SK-N-SH treated with all-trans-retinoic acid at 6 μM for 48 hours (cell line): Measurements from ENCODE around the gene LILRA1.
"Not testable (repeated sequence)": the region's sequence is repeated elsewhere in the genome, so short reads cannot be mapped to it uniquely, and the experiment has no call there.

Experiments
- ATAC-seq: fragments of 200-7000 bp; cut with Tn5 transposase; 3 replicates; pipeline ENCODE4 v1.9.1; 2020; ENCODE audit warnings: mild to moderate bottlenecking, moderate library complexity
- ARNTL ChIP-seq: fragments of 450-650 bp; formaldehyde crosslinking; IDR thresholded peaks from 2 replicates; pipeline ENCODE4 v1.5.0; 2020; ENCODE audit warnings: low read depth, mild to moderate bottlenecking, moderate library complexity, borderline replicate concordance
- CREB5 ChIP-seq: fragments of 250-450 bp; sonication (Bioruptor Pico); IDR thresholded peaks from 2 replicates; pipeline ENCODE4 v1.5.1; 2020; ENCODE audit warnings: low read depth, mild to moderate bottlenecking, moderate library complexity
- CSDC2 ChIP-seq: fragments of 250-450 bp; sonication (Bioruptor Pico); IDR thresholded peaks from 2 replicates; pipeline ENCODE4 v1.5.0; 2020; ENCODE audit warnings: mild to moderate bottlenecking, moderate library complexity
- CSRNP3 ChIP-seq: fragments of 250-450 bp; sonication (Bioruptor Pico); IDR thresholded peaks from 2 replicates; pipeline ENCODE4 v1.5.1; 2021; ENCODE audit warnings: mild to moderate bottlenecking, moderate library complexity
- ESRRG ChIP-seq: fragments of 250-450 bp; sonication (Bioruptor Pico); IDR thresholded peaks from 2 replicates; pipeline ENCODE4 v1.6.1; 2021; ENCODE audit warnings: mild to moderate bottlenecking
- GLIS3 ChIP-seq: fragments of 250-450 bp; sonication (Bioruptor Pico); IDR thresholded peaks from 2 replicates; pipeline ENCODE4 v1.5.0; 2020; ENCODE audit warnings: mild to moderate bottlenecking, moderate library complexity
- OSR1 ChIP-seq: fragments of 250-450 bp; sonication (Bioruptor Pico); IDR thresholded peaks from 2 replicates; pipeline ENCODE4 v1.8.0; 2022; ENCODE audit warnings: moderate library complexity, mild to moderate bottlenecking, inconsistent platforms
- POU6F1 ChIP-seq: fragments of 250-450 bp; sonication (Bioruptor Pico); IDR thresholded peaks from 2 replicates; pipeline ENCODE4 v1.8.0; 2021; ENCODE audit warnings: low read depth, mild to moderate bottlenecking, moderate library complexity, borderline replicate concordance
- PPARA ChIP-seq: fragments of 250-450 bp; sonication (Bioruptor Pico); IDR thresholded peaks from 2 replicates; pipeline ENCODE4 v1.5.0; 2020; ENCODE audit warnings: mild to moderate bottlenecking, borderline replicate concordance
- TCF4 ChIP-seq: fragments of 250-450 bp; sonication (Bioruptor Pico); IDR thresholded peaks from 2 replicates; pipeline ENCODE4 v1.8.0; 2021; ENCODE audit warnings: mild to moderate bottlenecking, moderate library complexity, borderline replicate concordance
- TOX ChIP-seq: fragments of 250-450 bp; sonication (Bioruptor Pico); IDR thresholded peaks from 2 replicates; pipeline ENCODE4 v1.8.0; 2021; ENCODE audit warnings: mild to moderate bottlenecking, moderate library complexity, borderline replicate concordance
- ZC3H10 ChIP-seq: fragments of 250-450 bp; sonication (Bioruptor Pico); IDR thresholded peaks from 2 replicates; pipeline ENCODE4 v1.5.1; 2021; ENCODE audit warnings: mild to moderate bottlenecking, moderate library complexity
- ZFP3 ChIP-seq: fragments of 250-450 bp; sonication (Bioruptor Pico); IDR thresholded peaks from 2 replicates; pipeline ENCODE4 v1.5.0; 2020; ENCODE audit warnings: mild to moderate bottlenecking, moderate library complexity
- ZNF565 ChIP-seq: fragments of 450-650 bp; formaldehyde crosslinking; conservative IDR thresholded peaks from 2 replicates; pipeline ENCODE4 v1.5.0; 2020; ENCODE audit warnings: low read depth, mild to moderate bottlenecking, moderate library complexity
- ZNF70 ChIP-seq: fragments of 450-650 bp; formaldehyde crosslinking; IDR thresholded peaks from 2 replicates; pipeline ENCODE4 v1.5.0; 2020; ENCODE audit warnings: mild to moderate bottlenecking, moderate library complexity
- ZNF8 ChIP-seq: fragments of 450-650 bp; formaldehyde crosslinking; IDR thresholded peaks from 2 replicates; pipeline ENCODE4 v1.5.0; 2020; ENCODE audit warnings: mild to moderate bottlenecking, moderate library complexity
- TF ChIP-seq, protein P1 (sequence below): fragments of 250-450 bp; sonication (Bioruptor Pico); IDR thresholded peaks from 2 replicates; pipeline ENCODE4 v1.8.0; 2020; ENCODE audit warnings: mild to moderate bottlenecking, moderate library complexity, borderline replicate concordance

The LILRA1 gene

DNA sequence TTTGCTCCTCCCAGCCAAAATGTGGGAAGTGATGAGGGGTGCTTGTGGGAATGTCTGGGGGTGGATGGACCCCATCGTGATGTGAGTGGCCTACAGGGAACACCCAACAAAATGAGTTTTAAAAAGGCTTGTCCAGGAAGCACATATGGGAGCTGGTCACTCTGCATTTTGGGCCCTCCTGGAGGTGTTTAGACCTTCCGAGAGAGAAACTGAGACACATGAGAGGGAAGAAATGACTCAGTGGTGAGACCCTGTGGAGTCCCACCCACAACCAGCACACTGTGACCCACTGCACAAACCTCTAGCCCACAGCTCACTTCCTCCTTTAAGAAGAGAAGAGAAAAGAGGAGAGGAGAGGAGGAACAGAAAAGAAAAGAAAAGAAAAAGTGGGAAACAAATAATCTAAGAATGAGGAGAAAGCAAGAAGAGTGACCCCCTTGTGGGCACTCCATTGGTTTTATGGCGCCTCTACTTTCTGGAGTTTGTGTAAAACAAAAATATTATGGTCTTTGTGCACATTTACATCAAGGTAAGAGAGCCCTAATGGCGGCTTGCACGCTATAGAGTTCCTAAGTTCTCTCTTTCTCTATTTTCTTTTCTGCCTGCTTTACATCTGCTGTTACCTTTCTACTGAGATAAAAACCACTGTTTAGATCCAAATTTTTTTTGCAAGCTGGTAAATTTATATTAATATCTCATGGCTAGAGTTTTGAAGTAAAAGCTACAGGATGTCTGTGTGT is 23.6 kb downstream of the LILRA1 start (continued):
- TF ChIP-seq ZFP3 (CRISPR knock-in tag): no peak

DNA sequence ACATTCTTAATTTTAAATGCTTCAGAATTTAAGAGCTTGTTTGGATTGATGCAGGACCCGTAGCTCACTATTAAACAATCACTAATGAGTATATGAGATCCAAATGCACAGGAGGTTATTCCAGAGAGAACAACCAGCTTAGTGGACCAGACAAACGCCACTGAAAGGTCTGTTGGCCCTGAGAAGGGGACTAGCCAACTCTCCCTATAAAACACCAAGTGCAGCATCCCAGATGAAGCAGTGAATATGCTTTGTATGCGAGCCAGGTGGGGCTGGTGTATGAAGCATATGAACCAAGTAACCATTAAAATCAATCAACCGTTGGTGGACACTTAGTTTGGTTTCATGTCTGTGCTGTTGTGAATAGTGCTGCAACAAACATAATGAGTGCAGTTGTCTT is 27.0 kb downstream of the LILRA1 start:
- TF ChIP-seq ZNF8 (CRISPR knock-in tag) (no peak), ZC3H10 (CRISPR knock-in tag) (no peak), CSRNP3 (CRISPR knock-in tag) (no peak), CSDC2 (no peak), OSR1 (CRISPR knock-in tag) (no peak), GLIS3 (no peak), ZNF70 (no peak), ZFP3 (CRISPR knock-in tag) (no peak)
- TF ChIP-seq, protein P1, sequence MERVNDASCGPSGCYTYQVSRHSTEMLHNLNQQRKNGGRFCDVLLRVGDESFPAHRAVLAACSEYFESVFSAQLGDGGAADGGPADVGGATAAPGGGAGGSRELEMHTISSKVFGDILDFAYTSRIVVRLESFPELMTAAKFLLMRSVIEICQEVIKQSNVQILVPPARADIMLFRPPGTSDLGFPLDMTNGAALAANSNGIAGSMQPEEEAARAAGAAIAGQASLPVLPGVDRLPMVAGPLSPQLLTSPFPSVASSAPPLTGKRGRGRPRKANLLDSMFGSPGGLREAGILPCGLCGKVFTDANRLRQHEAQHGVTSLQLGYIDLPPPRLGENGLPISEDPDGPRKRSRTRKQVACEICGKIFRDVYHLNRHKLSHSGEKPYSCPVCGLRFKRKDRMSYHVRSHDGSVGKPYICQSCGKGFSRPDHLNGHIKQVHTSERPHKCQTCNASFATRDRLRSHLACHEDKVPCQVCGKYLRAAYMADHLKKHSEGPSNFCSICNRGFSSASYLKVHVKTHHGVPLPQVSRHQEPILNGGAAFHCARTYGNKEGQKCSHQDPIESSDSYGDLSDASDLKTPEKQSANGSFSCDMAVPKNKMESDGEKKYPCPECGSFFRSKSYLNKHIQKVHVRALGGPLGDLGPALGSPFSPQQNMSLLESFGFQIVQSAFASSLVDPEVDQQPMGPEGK: no peak
- TF ChIP-seq, all 23 proteins: peak for 0
- no peak for ATAC-seq

DNA sequence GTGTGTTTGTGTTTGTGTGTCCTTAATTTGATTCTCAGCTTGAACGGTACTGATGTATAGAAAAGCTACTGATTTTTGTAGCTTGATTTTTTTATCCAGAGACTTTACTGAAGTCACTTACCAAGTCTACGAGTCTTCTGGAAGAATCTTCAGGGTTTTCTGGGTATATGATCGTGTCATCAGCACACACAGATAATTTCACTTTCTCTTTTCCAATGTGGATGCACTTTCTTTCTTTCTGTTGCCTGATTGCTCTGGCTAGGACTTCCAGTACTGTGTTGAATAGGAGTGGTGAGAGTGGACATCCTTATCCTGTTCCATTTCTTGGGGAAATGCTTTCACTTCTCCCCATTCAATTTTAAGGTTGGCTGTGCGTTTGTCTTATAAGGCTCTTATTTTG is 29.0 kb downstream of the LILRA1 start:
- TF ChIP-seq, protein P1: no peak
- TF ChIP-seq ZNF70 (no peak), ESRRG (no peak), CSDC2 (no peak), ZFP3 (CRISPR knock-in tag) (no peak), ZNF8 (CRISPR knock-in tag) (no peak), OSR1 (CRISPR knock-in tag) (no peak), PPARA (CRISPR knock-in tag) (no peak), POU6F1 (no peak), CREB5 (CRISPR knock-in tag) (no peak), CSRNP3 (CRISPR knock-in tag) (no peak), ARNTL (CRISPR knock-in tag) (no peak), TCF4 (CRISPR knock-in tag) (no peak), ZC3H10 (CRISPR knock-in tag) (no peak), TOX (CRISPR knock-in tag) (no peak), ZNF565 (CRISPR knock-in tag) (no peak)
- TF ChIP-seq, all 23 proteins: peak for 0
- no peak for ATAC-seq

DNA sequence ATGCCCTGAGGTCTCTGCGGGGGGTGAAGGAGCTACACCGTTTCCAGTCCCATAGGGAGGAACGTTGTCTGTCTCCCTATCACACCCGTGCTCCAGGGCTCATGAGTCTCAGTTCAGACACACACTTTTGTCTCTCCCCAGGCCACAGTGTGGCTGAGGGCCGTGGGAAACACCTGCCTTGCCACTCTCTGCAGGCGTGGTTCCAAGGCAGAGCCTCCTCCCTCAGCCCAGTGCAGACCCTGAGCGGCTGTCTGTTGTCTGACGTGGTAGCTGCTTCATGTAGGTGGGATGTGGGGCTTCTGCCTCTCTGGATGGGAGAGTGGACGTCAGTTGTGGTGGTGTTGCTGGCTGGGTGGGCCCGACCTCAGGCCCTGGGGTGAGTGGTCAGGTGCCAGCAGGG is 30.8 kb downstream of the LILRA1 start:
- not testable (repeated sequence) for ATAC-seq

- not testable (repeated sequence) for ATAC-seq
These were observed 31.7 kb downstream of the LILRA1 start for GRCh38 chr19:54624934-54625730.
